ENCODE measurements around the gene FNDC11.

- TF ChIP-seq CTCF (IDR thresholded peaks at IDR 0.05) (no peak), POLR2A (IDR thresholded peaks at IDR 0.05) (no peak)
These were observed 8.9 kb upstream of the FNDC11 start for GRCh38 chr20:63544958-63545516.
